GM19043 (cell line): Measurements from ENCODE around the gene MECR.

Source experiments
- ATAC-seq: cut with Tn5 transposase; IDR thresholded peaks from one replicate; pipeline ENCODE4 v1.9.1; 2021; ENCODE audit warnings: low read depth; ENCODE audit not compliant: unreplicated experiment

Gene MECR

DNA sequence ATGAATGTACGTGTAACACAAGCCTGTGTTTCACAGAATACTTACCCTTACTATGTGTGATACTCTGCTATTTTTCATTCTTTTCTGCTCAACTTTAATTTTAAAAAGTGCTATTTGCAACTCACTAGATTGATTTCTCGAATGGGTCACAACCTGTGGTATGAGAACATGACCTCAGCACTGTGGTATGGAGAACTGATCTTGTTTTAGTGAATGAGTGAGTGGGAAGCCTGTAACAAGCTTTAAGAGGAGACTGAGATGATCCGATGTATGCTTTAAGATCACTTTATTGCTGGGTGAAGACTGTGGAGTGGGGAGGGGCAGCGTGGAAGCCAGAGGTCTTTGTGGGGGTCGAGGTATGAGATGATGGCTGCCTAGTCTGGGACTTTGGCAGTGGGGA lies 21.6 kb downstream of the MECR start:
- ATAC-seq, result no peak

DNA sequence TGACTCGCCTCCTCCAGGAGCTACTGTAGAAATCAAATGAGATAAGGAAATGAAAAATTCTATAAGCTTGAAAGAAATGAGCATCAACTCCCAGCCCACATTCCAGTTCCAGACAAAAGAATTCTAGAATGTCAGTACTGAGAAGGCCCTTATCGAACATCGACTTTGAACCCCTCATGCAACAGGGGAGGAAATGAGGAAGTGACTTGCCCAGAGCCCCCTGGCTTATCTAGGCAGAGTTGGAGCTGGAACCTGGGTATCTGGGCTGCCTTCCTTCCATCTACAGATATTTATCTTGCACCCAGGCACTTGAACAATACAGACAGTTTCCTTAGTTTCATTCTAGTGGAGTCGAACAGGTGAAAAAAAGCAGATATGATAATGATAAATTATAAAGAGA lies 22.3 kb downstream of the MECR start:
- no peak for ATAC-seq

GRCh38 chr1:29202584-29203340 lies 28.0 kb downstream of the MECR start:
- peak; percentile 71 for ATAC-seq

- ATAC-seq, result no peak
Measured at GRCh38 chr1:29202053-29202452, 28.7 kb downstream of the MECR start.

GRCh38 chr1:29201595-29202051 lies 29.1 kb downstream of the MECR start:
- no peak for ATAC-seq

- ATAC-seq, result no peak
Measured at GRCh38 chr1:29200906-29201594, 29.7 kb downstream of the MECR start.

DNA sequence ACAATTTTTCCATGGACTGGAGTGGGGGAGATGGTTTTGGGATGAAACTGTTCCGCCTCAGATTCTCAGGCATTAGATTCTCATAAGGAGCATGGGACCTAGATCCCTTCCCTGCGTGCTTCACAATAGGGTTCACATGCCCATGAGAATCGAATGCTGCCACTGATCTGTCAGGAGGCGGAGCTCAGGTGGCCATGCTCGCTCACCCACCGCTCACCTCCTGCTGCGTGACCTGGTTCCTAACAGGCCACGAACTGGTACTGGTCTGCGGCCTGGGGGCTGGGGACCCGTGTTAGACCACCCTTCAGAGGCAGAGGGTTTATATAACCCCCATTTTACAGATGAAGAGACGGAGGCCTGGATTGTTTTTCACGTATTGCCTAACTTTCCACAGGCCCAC lies 32.7 kb downstream of the MECR start:
- no peak for ATAC-seq

DNA sequence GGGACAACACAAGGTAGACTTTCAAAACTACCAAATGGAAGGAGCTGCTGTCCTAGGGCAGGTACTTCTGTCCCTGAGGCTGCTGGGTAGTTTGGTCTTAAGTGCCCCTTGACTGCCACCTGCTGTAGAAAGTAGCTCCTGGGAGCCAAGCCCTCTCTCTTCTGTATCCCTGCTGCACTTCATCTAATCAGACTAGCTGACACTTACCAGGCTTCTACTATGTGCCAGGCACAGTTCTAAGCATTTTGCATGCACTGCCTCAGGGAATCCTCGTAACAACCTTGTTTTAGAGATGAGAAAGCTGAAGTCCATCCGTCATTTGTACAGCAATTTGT lies 33.2 kb downstream of the MECR start:
- no peak for ATAC-seq

GRCh38 chr1:29196863-29197589 lies 33.7 kb downstream of the MECR start:
- ATAC-seq, result no peak

DNA sequence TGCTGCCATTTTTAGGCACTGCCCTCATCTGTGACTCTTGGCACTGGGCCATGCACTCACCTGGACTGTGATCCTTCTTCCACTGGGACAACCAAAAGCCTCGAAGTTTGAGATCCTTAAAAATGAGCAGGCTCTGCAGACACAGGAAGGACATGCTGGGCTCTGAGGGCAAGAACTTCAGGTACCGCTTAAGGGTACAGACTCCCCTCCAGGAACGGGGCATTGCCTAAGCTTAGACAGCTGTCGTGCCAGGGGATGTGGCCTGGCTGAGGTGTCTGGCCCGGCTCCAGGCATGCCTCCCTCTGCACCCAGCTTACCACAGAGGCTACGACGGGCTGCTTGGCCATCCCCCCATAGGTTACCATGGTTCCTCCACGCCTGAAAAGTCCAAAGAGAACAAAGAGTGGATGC lies 34.8 kb downstream of the MECR start:
- no peak for ATAC-seq

GRCh38 chr1:29193879-29194455 lies 36.8 kb downstream of the MECR start:
- ATAC-seq, result no peak

GRCh38 chr1:29190718-29191117 lies 40.0 kb downstream of the MECR start:
- ATAC-seq, result no peak

- ATAC-seq, result no peak
Measured at GRCh38 chr1:29186707-29187106, 44.0 kb downstream of the MECR start.

- no peak for ATAC-seq
Measured at GRCh38 chr1:29186252-29186651, 44.5 kb downstream of the MECR start.

DNA sequence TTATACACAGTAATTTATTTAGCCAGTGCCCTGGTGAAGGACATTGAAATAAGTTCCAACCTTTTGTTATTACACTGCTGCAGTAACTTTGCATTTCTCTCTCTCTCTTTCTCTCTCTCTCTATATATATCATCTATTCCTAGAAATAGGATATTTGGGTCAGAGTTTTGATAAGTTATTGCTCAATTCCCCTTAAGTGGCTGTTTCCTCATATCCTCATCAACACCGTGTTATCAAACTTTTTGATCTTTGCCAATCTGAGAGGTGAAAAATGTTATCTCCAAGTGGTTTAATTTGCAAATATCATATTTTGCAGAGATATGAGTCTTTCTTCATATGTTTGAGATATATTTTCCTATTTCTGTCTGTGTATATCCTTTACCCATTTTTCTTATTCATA lies 47.4 kb downstream of the MECR start:
- no peak for ATAC-seq

DNA sequence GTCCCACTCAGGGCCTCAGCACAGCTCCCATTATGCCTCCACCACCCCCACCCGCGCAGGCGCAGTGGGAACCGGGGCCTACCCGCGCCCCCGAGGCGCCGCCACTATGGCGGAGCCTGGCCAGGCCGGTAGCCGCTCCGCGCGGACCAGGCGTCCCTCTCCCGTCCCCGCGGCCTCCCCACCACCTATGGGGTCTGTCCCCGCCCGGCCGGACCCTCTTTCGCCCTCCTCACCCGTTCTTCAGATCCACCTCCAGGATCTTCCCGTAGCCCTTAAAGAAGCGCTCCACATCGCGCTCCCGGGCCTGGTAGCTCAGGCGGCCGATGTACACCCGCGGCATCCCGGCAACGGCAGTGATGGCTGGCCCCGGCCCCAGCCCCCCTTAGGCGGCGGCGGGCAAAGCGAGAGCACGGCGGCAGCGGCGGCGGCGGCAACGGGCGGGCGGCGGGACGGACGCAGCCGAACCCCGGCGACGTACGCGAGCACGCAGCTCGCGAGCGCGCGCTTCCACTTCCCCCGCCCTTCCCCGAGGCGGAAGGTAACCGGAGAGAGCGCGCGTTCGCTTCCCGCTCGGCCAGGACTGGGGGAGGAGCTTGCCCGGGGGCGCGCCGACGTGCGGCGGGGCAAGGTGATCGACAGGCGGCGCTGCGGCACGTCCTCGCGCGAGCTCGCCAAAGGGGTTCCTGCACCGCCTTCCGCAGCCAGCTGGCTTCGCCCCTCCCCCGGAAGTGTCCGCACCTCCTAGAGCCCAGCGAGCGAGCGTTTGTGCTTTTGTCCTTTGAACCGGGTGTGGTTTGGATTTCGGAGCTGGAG lies 49.1 kb downstream of the MECR start, which contains the start of gene SRSF4:
Gene SRSF4, minus strand, starts transcription at position 488 of the 813 bp plus-strand sequence. Its CDS starts 148 bp downstream, at position 340.
- ATAC-seq, result peak; percentile 81

DNA sequence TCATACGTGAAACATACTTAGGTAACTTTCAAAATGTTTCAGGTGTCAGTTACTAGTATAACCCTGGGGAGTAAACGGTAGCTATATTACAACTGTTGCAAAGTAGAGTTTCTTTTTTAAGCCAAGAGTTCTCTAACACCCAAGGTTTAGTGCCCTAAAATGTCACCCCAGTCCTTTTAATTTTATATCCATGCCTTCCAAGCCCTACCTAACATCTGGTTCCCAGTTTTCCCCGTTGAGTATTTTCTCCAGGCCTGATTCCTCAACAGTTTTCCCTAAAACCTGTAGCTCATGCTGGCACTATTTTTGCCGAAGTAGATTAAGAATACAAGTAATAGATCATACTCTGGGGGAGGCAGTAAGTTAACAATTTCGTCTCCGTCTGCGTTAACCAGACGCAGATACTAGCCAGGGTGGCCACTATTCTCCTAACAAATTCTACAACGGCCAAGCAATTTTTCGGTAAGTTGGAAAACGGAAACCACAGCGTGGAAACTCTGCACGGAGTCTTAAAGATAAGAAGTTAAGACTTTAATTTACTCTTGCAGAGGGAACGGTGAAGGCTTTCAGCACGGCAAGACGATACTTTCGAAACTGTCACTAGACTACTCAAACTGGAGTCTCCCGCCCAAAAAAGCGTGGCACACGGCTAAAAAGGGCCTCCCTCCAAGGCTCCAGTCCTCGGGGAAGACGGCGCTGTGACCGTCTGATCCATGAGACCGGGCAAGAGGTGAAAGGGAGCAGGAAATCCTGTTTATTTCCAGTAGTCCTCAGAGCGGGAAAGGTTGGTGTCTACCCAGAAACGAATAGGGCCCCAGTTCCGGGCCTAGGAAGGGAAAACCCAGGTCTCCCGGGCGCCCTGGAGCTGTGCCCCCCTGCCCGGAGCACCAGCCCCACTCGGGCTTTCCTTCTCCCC lies 50.0 kb downstream of the MECR start:
- ATAC-seq, result no peak

DNA sequence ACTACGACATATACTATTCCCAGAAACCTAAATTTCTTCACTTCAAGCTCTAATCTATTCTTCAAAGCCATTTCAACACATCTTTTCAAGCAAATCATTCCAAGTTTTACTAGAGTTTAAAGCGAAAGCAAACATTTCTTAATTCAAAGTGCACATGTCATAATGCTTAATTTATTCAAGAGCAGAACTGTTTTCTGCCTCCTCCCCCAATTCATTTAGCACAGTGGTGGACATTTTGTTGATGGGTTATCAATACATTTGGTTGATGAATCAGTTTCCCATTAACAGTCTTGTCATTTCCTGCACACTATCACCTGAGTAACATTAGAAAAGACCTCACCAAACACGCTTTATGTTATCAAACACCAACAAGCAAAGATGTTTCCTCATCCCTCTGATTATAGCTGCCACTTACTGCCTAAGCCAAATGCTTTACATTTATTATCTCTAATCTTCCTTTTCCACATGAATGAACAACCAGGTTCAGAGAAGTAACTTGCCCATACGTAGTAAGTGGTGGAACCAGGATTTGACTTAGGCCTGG lies 51.0 kb downstream of the MECR start:
- ATAC-seq, result no peak
